HEK293T (cell line): ENCODE results near the gene MAGEH1.

Source experiments
- BHLHE40 ChIP-seq: fragments of 450-650 bp; IDR thresholded peaks from 2 replicates; pipeline ENCODE4 v1.6.1; 2016; ENCODE audit warnings: mild to moderate bottlenecking, moderate library complexity, borderline replicate concordance
- CTBP1 ChIP-seq: fragments of 450-650 bp; IDR thresholded peaks from 2 replicates; pipeline ENCODE4 v1.6.1; 2016; ENCODE audit warnings: borderline replicate concordance
- TARDBP ChIP-seq: fragments of 450-650 bp; IDR thresholded peaks from 2 replicates; pipeline ENCODE4 v1.6.1; 2016

DNA sequence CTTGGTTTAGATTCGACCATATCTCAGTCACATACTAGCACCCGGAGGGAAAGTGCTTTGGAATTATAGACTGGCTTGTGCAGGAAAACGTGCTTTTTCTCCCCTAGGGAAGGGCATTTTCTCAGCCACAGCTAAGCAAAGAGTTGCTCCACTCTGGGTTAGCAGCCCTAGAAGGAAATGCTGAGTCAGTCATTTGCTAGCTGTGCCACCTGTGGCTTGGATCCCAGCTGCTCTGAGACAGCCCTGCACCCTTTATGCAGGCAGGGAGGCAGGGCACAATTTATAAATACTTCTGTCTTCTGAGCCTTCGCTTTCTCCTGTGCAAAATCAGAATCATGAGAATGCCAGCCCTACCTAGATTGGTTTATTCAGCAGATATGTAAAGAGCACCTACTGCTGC, 39.0 kb downstream of the MAGEH1 start:
- TF ChIP-seq BHLHE40 (no peak), CTBP1 (no peak), TARDBP (no peak)
